Mesendoderm (in vitro differentiated cells): ENCODE data around the gene SAFB2.

Experiments used
- DNase-seq: peaks from one replicate; pipeline ENCODE4 v3.0.0; 2013
- H2AK5ac ChIP-seq: 2 replicates; pipeline ENCODE4 v1.6.1; 2013; ENCODE audit warnings: low read length, inconsistent platforms
- H2BK120ac ChIP-seq: 2 replicates; pipeline ENCODE4 v1.6.1; 2013; ENCODE audit warnings: low read depth, mild to moderate bottlenecking, low read length, moderate library complexity, mixed read lengths
- H2BK15ac ChIP-seq: replicated peaks from 2 replicates; pipeline ENCODE4 v1.6.1; 2013; ENCODE audit warnings: low read depth, mild to moderate bottlenecking, moderate library complexity
- H2BK5ac ChIP-seq: 2 replicates; pipeline ENCODE4 v1.6.1; 2013; ENCODE audit warnings: low read length, inconsistent platforms
- H3K18ac ChIP-seq: 2 replicates; pipeline ENCODE4 v1.6.1; 2013; ENCODE audit warnings: mild to moderate bottlenecking, low read length, mixed read lengths
- H3K23ac ChIP-seq: one replicate; pipeline ENCODE4 v1.6.1; 2013; ENCODE audit warnings: low read length
- H3K27ac ChIP-seq: 2 replicates; pipeline ENCODE4 v1.5.1; 2013; ENCODE audit warnings: low read depth, mild to moderate bottlenecking, inconsistent platforms, low read length, moderate library complexity
- H3K27me3 ChIP-seq: 2 replicates; pipeline ENCODE4 v1.6.1; 2013; ENCODE audit warnings: low read length, control low read depth, mild to moderate bottlenecking, inconsistent platforms; ENCODE audit not compliant: insufficient read depth, poor library complexity
- H3K36me3 ChIP-seq: 2 replicates; pipeline ENCODE4 v1.6.1; 2013; ENCODE audit warnings: low read length, inconsistent platforms; ENCODE audit not compliant: control insufficient read depth, insufficient read depth
- H3K4ac ChIP-seq: one replicate; pipeline ENCODE4 v1.6.1; 2013; ENCODE audit warnings: low read depth, mild to moderate bottlenecking, low read length, moderate library complexity
- H3K4me1 ChIP-seq: 2 replicates; pipeline ENCODE4 v1.6.1; 2013; ENCODE audit warnings: low read depth, low read length, inconsistent platforms; ENCODE audit not compliant: control insufficient read depth
- H3K4me2 ChIP-seq: 2 replicates; pipeline ENCODE4 v1.6.1; 2013; ENCODE audit warnings: low read length
- H3K4me3 ChIP-seq: 2 replicates; pipeline ENCODE4 v1.5.1; 2013; ENCODE audit warnings: mild to moderate bottlenecking, low read length
- H3K56ac ChIP-seq: one replicate; pipeline ENCODE4 v1.6.1; 2013; ENCODE audit warnings: low read length
- H3K79me1 ChIP-seq: 2 replicates; pipeline ENCODE4 v1.6.1; 2013; ENCODE audit warnings: low read length, inconsistent platforms
- H3K79me2 ChIP-seq: 2 replicates; pipeline ENCODE4 v1.6.1; 2013; ENCODE audit warnings: mild to moderate bottlenecking, low read length; ENCODE audit not compliant: control insufficient read depth, insufficient read depth
- H3K9ac ChIP-seq: 2 replicates; pipeline ENCODE4 v1.6.1; 2013; ENCODE audit warnings: low read length, inconsistent platforms
- H4K5ac ChIP-seq: one replicate; pipeline ENCODE4 v1.6.1; 2013; ENCODE audit warnings: low read length
- H4K8ac ChIP-seq: one replicate; pipeline ENCODE4 v1.6.1; 2013; ENCODE audit warnings: low read depth, mild to moderate bottlenecking, control low read depth, low read length, moderate library complexity
- WGBS: extraction: QIAGEN DNeasy Blood & Tissue Kit; methylation state at CpG from one replicate; pipeline ENCODE4 v1.1.7; 2013; ENCODE audit warnings: low lambda C conversion rate, missing lambda C conversion rate; ENCODE audit not compliant: insufficient coverage; ENCODE audit errors: extremely low coverage; 5-methylcytosine and 5-hydroxymethylcytosine counted together

Gene SAFB2

DNA sequence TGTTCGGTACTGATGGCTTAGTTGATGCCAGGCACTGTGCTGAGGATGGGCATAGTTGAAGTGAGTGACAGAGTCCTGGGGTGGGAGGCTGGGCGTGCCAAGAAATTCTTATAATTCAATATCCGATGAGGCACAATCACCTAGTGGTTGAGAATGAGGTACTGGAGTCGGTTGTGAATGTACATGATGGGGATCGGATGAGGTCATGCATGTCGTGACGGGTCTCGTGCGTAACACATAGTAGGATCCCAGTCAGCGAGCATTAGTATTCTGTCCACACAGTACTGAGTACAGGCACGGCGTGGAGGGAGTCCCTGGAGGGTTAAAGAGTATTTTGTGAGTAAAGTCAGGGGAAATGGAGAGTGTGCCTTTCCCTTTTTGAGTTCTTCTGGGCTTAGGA, 3.1 kb upstream of the SAFB2 start:
- Histone ChIP-seq H2BK120ac (no peak overlapping the region), H2BK5ac (no peak overlapping the region), H3K27ac (no peak overlapping the region), H3K4me3 (no peak overlapping the region), H3K56ac (peak overlapping the region; percentile 17), H3K9ac (peak overlapping the region; percentile 100), H4K8ac (no peak overlapping the region), H3K4me2 (peak overlapping the region; percentile 7), H3K23ac (peak overlapping the region; percentile 85), H3K4ac (no peak overlapping the region), H2BK15ac (no peak overlapping the region), H3K27me3 (no peaks in the 10 kb centered on the region), H3K4me1 (peaks cover 12% of the 10 kb centered on the region), H3K79me1 (peaks cover 21% of the 10 kb centered on the region), H4K5ac (no peak overlapping the region), H3K79me2 (peaks cover 91% of the 10 kb centered on the region), H3K36me3 (peaks cover 6% of the 10 kb centered on the region), H2AK5ac (no peak overlapping the region), H3K18ac (no peak overlapping the region)
- WGBS = no CpG with 5 or more reads among the region's 12 CpGs
- no peak for DNase-seq

GRCh38 chr19:5624741-5625278, 2.2 kb upstream of the SAFB2 start:
- peaks cover 90% of the 10 kb centered on the region for H3K79me2 ChIP-seq
- no peak overlapping the region for H2BK5ac ChIP-seq
- DNase-seq = peak; percentile 30
- H3K4me3 ChIP-seq = no peak overlapping the region
- WGBS = no CpG with 5 or more reads among the region's 8 CpGs
- no peak overlapping the region for H2BK120ac ChIP-seq
- H3K9ac ChIP-seq = peak overlapping the region; percentile 100
- H2BK15ac ChIP-seq = no peak overlapping the region
- peak overlapping the region; percentile 18 for H3K4me2 ChIP-seq
- no peak overlapping the region for H2AK5ac ChIP-seq
- no peak overlapping the region for H3K27ac ChIP-seq
- no peak overlapping the region for H4K5ac ChIP-seq
- H4K8ac ChIP-seq = no peak overlapping the region
- H3K27me3 ChIP-seq = no peaks in the 10 kb centered on the region
- H3K79me1 ChIP-seq = peaks cover 24% of the 10 kb centered on the region
- H3K4ac ChIP-seq = no peak overlapping the region
- H3K56ac ChIP-seq = peak overlapping the region; percentile 12
- H3K4me1 ChIP-seq = peaks cover 12% of the 10 kb centered on the region
- H3K36me3 ChIP-seq = peaks cover 6% of the 10 kb centered on the region
- H3K18ac ChIP-seq = no peak overlapping the region
- no peak overlapping the region for H3K23ac ChIP-seq

GRCh38 chr19:5624018-5624663, 1.6 kb upstream of the SAFB2 start:
- peaks cover 6% of the 10 kb centered on the region for H3K36me3 ChIP-seq

DNA sequence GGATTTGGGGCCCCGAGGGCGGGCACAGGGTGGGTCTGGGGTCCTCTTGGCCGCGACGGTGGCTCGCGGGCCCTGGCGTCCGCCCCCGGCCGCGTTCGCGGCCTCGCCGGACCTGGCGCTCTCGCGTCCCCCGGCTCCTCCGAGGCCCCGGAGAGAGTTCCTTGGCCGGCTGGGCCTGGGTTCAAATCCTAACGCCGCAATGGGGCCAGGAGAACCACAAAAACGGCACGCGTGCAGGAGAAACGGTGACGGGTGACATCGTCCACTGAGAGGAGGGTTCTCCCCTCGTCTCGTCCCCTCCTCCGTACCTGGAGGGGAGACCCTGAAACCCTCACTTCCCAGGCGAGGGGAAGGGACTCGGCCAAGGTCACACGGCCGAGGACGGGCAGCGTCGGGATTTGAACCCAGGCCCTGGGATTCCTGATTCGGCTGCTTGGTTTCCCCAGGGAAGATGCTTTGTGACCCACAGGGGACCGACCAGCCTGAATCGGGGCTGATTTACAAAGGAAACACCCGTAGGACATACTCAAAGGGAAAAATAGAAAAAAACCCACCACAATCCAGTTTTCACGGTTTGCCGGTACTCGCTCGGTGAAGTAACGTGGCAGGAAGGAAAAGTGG, 931 bp upstream of the SAFB2 start:
- H3K4me1 ChIP-seq = peaks cover 12% of the 10 kb centered on the region

More at GRCh38 chr19:5624018-5624663, 1.6 kb upstream of the SAFB2 start:
- Histone ChIP-seq H3K4me3 (peak overlapping the region; percentile 92), H3K9ac (peak overlapping the region; percentile 100), H2BK5ac (no peak overlapping the region), H3K4ac (no peak overlapping the region), H3K56ac (peak overlapping the region; percentile 99), H3K27ac (no peak overlapping the region), H4K5ac (no peak overlapping the region), H3K23ac (no peak overlapping the region), H3K79me2 (peaks cover 88% of the 10 kb centered on the region), H2BK15ac (no peak overlapping the region), H3K79me1 (peaks cover 24% of the 10 kb centered on the region), H4K8ac (no peak overlapping the region), H3K27me3 (no peaks in the 10 kb centered on the region), H3K4me2 (peak overlapping the region; percentile 18), H3K4me1 (peaks cover 12% of the 10 kb centered on the region), H3K18ac (no peak overlapping the region), H2BK120ac (no peak overlapping the region), H2AK5ac (no peak overlapping the region)
- DNase-seq = peak; percentile 25
- WGBS = no CpG with 5 or more reads among the region's 20 CpGs

GRCh38 chr19:5621945-5622464, 571 bp downstream of the SAFB2 start:
- peak; percentile 8 for DNase-seq
- Histone ChIP-seq H3K4me1 (peaks cover 12% of the 10 kb centered on the region), H3K4me2 (peak overlapping the region; percentile 96), H2AK5ac (peak overlapping the region; percentile 76), H4K8ac (no peak overlapping the region), H3K9ac (peak overlapping the region; percentile 94), H3K18ac (peak overlapping the region; percentile 77), H2BK15ac (no peak overlapping the region), H2BK120ac (peak overlapping the region; percentile 17), H3K27ac (peak overlapping the region; percentile 90), H3K36me3 (peaks cover 6% of the 10 kb centered on the region), H3K79me2 (peaks cover 84% of the 10 kb centered on the region), H3K4ac (peak overlapping the region; percentile 74), H3K56ac (peak overlapping the region; percentile 97), H4K5ac (no peak overlapping the region), H3K4me3 (peak overlapping the region; percentile 94), H3K79me1 (peaks cover 23% of the 10 kb centered on the region), H3K23ac (peak overlapping the region; percentile 57), H3K27me3 (no peaks in the 10 kb centered on the region), H2BK5ac (no peak overlapping the region)
- no CpG with 5 or more reads among the region's 35 CpGs for WGBS

More for the DNA sequence above, 931 bp upstream of the SAFB2 start:
- peak overlapping the region; percentile 18 for H3K4me2 ChIP-seq
- peak overlapping the region; percentile 99 for H3K56ac ChIP-seq
- H3K27me3 ChIP-seq = no peaks in the 10 kb centered on the region
- H3K4ac ChIP-seq = peak overlapping the region; percentile 96
- H2BK120ac ChIP-seq = peak overlapping the region; percentile 6
- peaks cover 88% of the 10 kb centered on the region for H3K79me2 ChIP-seq
- peak overlapping the region; percentile 92 for H3K4me3 ChIP-seq
- peak overlapping the region; percentile 89 for H3K18ac ChIP-seq
- peak overlapping the region; percentile 73 for H3K27ac ChIP-seq
- no peak overlapping the region for H2BK15ac ChIP-seq
- H2AK5ac ChIP-seq = peak overlapping the region; percentile 90
- H4K5ac ChIP-seq = no peak overlapping the region
- DNase-seq = no peak
- WGBS = no CpG with 5 or more reads among the region's 50 CpGs
- peak overlapping the region; percentile 88 for H4K8ac ChIP-seq
- H3K9ac ChIP-seq = peak overlapping the region; percentile 100
- peaks cover 8% of the 10 kb centered on the region for H3K36me3 ChIP-seq
- H2BK5ac ChIP-seq = peak overlapping the region; percentile 68
- H3K79me1 ChIP-seq = peaks cover 24% of the 10 kb centered on the region
- H3K23ac ChIP-seq = peak overlapping the region; percentile 96
